Ishikawa (cell line): ENCODE measurements around the gene KCNK15.

ENCODE experiments used
- CEBPB ChIP-seq: IDR thresholded peaks from 2 replicates; pipeline ENCODE4 v1.6.1; 2012
- EP300 ChIP-seq: IDR thresholded peaks from 2 replicates; pipeline ENCODE4 v1.6.1; 2012; ENCODE audit warnings: borderline replicate concordance
- FOXM1 ChIP-seq: IDR thresholded peaks from 2 replicates; pipeline ENCODE4 v1.6.1; 2012; ENCODE audit warnings: low read depth, borderline replicate concordance
- MAX ChIP-seq: IDR thresholded peaks from 2 replicates; pipeline ENCODE4 v1.6.1; 2012
- TCF12 ChIP-seq: IDR thresholded peaks from 2 replicates; pipeline ENCODE4 v1.6.1; 2012; ENCODE audit warnings: low read depth

- TF ChIP-seq TCF12 (no peak), CEBPB (no peak), MAX (no peak), EP300 (no peak), FOXM1 (no peak)
These were observed 35.5 kb downstream of the KCNK15 start for GRCh38 chr20:44781118-44781517.
